GM19351 (cell line): Measurements from ENCODE around the gene C16orf96.

ENCODE experiments used
- ATAC-seq: cut with Tn5 transposase; IDR thresholded peaks from one replicate; pipeline ENCODE4 v1.9.1; 2021; ENCODE audit warnings: mild to moderate bottlenecking, moderate library complexity; ENCODE audit not compliant: unreplicated experiment

Gene C16orf96

DNA sequence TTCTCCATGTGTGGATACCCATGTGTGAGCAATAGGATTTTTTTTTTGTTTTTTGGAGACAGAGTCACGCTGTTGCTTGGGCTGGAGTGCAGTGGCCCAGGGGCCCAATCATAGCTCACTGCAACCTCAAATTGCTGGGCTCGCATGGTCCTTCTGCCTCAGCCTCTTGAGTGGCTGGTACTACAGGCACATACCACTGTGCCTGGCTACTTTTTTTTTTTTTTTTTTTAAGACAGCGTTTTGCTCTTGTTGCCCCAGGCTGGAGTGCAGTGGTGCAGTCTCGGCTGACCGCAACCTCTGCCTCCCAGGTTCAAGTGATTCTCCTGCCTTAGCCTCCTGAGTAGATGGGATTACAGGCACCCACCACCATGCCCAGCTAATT is 85.2 kb downstream of the C16orf96 start:
- no peak for ATAC-seq

DNA sequence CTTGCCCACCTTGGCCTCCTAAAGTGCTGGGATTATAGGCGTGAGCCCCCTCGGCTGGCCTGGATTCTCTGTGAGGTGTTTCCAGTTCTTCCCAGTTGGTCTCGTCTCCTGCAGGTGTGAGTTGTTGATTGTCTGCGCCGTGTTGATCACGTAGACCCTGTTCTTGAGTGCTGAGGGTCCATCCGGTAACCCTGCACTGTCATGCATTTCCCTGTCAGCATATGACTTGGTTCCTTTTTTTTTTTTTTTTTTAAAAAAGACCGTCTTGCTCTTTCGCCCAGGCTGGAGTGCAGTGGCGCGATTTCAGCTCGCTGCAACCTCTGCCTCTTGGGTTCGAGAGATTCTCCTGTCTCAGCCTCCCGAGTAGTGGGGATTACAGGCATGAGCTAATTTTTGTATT is 85.8 kb downstream of the C16orf96 start:
- no peak for ATAC-seq

GRCh38 chr16:4646773-4647643 is 90.9 kb downstream of the C16orf96 start:
- ATAC-seq = no peak

GRCh38 chr16:4647644-4647980 is 91.5 kb downstream of the C16orf96 start:
- no peak for ATAC-seq

DNA sequence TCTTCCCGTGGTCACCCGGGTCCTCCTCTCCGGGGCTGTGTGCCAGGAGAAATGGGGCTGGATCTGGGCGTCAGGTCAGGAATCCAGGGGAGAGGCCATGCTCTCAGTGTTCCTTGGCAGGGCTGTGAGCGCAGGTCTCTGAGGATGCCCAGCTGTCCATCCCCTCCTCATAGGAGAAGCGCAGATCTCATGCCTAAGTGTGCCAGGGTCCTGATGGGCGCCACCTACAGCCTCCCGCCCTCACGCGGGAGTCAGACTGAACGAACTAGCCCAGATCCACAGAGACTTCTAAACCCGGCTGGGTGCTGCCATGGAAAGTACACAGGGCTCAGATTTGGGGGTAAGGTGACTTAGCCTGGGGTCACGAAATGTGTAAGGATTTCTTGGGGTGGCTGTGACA is 92.8 kb downstream of the C16orf96 start:
- ATAC-seq = no peak

GRCh38 chr16:4649744-4650442 is 93.8 kb downstream of the C16orf96 start:
- ATAC-seq = no peak
